ENCODE results near the gene CHST15.

GRCh38 chr10:124131172-124131571 is 37.8 kb upstream of the CHST15 start:
- TF ChIP-seq CTCF (IDR thresholded peaks at IDR 0.05; ENCODE audit: borderline replicate concordance, extremely low read depth, low read length, poor library complexity, severe bottlenecking) (no peak), EZH2 (IDR thresholded peaks at IDR 0.05; ENCODE audit: borderline replicate concordance, low read depth, low read length, severe bottlenecking) (no peak)
